ENCODE results near the gene AMER2.

AMER2 gene

GRCh38 chr13:25203127-25203740 is 31.1 kb upstream of the AMER2 start:
- WGBS (ENCODE audit: insufficient coverage, insufficient read length) = no CpG with 5 or more reads among the region's 17 CpGs
- no peaks in the 10 kb centered on the region for H3K9me3 ChIP-seq (ENCODE audit: control insufficient read depth, insufficient read depth, low read length)
- H3K4me3 ChIP-seq (ENCODE audit: low read length) = no peak overlapping the region
- H3K27me3 ChIP-seq (ENCODE audit: control insufficient read depth, insufficient read depth, low read length) = no peaks in the 10 kb centered on the region
- DNase-seq (ENCODE audit: low read depth, low spot score) = no peak
- H3K27ac ChIP-seq (ENCODE audit: low read length) = no peak overlapping the region
- no peaks in the 10 kb centered on the region for H3K4me1 ChIP-seq (ENCODE audit: control insufficient read depth, insufficient read depth, low read length)
- no peaks in the 10 kb centered on the region for H3K36me3 ChIP-seq (ENCODE audit: control insufficient read depth, insufficient read depth, low read length)

GRCh38 chr13:25200783-25201182 is 28.7 kb upstream of the AMER2 start:
- Histone ChIP-seq H3K9me3 (ENCODE audit: control insufficient read depth, insufficient read depth, low read length) (no peaks in the 10 kb centered on the region), H3K27me3 (ENCODE audit: control insufficient read depth, insufficient read depth, low read length) (no peaks in the 10 kb centered on the region), H3K36me3 (ENCODE audit: control insufficient read depth, insufficient read depth, low read length) (no peaks in the 10 kb centered on the region), H3K4me3 (ENCODE audit: low read length) (no peak overlapping the region), H3K27ac (ENCODE audit: low read length) (no peak overlapping the region), H3K4me1 (ENCODE audit: control insufficient read depth, insufficient read depth, low read length) (no peaks in the 10 kb centered on the region)
- no peak for DNase-seq (ENCODE audit: low read depth, low spot score)
- 100% methylated on average over 3 of the region's 4 CpGs for whole genome bisulfite sequencing (ENCODE audit: insufficient coverage, insufficient read length)

GRCh38 chr13:25198647-25199046 is 26.6 kb upstream of the AMER2 start:
- Histone ChIP-seq H3K27ac (ENCODE audit: low read length) (no peak overlapping the region), H3K36me3 (ENCODE audit: control insufficient read depth, insufficient read depth, low read length) (no peaks in the 10 kb centered on the region), H3K4me1 (ENCODE audit: control insufficient read depth, insufficient read depth, low read length) (no peaks in the 10 kb centered on the region), H3K4me3 (ENCODE audit: low read length) (no peak overlapping the region), H3K27me3 (ENCODE audit: control insufficient read depth, insufficient read depth, low read length) (no peaks in the 10 kb centered on the region), H3K9me3 (ENCODE audit: control insufficient read depth, insufficient read depth, low read length) (no peaks in the 10 kb centered on the region)
- no CpG with 5 or more reads among the region's 5 CpGs for WGBS (ENCODE audit: insufficient coverage, insufficient read length)
- DNase-seq (ENCODE audit: low read depth, low spot score) = no peak

- Histone ChIP-seq H3K4me1 (ENCODE audit: control insufficient read depth, insufficient read depth, low read length) (no peaks in the 10 kb centered on the region), H3K27ac (ENCODE audit: low read length) (no peak overlapping the region), H3K27me3 (ENCODE audit: control insufficient read depth, insufficient read depth, low read length) (no peaks in the 10 kb centered on the region), H3K36me3 (ENCODE audit: control insufficient read depth, insufficient read depth, low read length) (no peaks in the 10 kb centered on the region), H3K9me3 (ENCODE audit: control insufficient read depth, insufficient read depth, low read length) (no peaks in the 10 kb centered on the region), H3K4me3 (ENCODE audit: low read length) (no peak overlapping the region)
- no CpG with 5 or more reads among the region's 11 CpGs for WGBS (ENCODE audit: insufficient coverage, insufficient read length)
- no peak for DNase-seq (ENCODE audit: low read depth, low spot score)
Measured at GRCh38 chr13:25196971-25197370, 24.9 kb upstream of the AMER2 start.

- Histone ChIP-seq H3K4me1 (ENCODE audit: control insufficient read depth, insufficient read depth, low read length) (no peaks in the 10 kb centered on the region), H3K4me3 (ENCODE audit: low read length) (no peak overlapping the region), H3K27me3 (ENCODE audit: control insufficient read depth, insufficient read depth, low read length) (no peaks in the 10 kb centered on the region), H3K9me3 (ENCODE audit: control insufficient read depth, insufficient read depth, low read length) (no peaks in the 10 kb centered on the region), H3K36me3 (ENCODE audit: control insufficient read depth, insufficient read depth, low read length) (no peaks in the 10 kb centered on the region), H3K27ac (ENCODE audit: low read length) (no peak overlapping the region)
- WGBS (ENCODE audit: insufficient coverage, insufficient read length) = no CpG with 5 or more reads among the region's 8 CpGs
- DNase-seq (ENCODE audit: low read depth, low spot score) = no peak
Measured at GRCh38 chr13:25192936-25193335, 20.8 kb upstream of the AMER2 start.

- Histone ChIP-seq H3K27me3 (ENCODE audit: control insufficient read depth, insufficient read depth, low read length) (no peaks in the 10 kb centered on the region), H3K27ac (ENCODE audit: low read length) (no peak overlapping the region), H3K9me3 (ENCODE audit: control insufficient read depth, insufficient read depth, low read length) (no peaks in the 10 kb centered on the region), H3K4me1 (ENCODE audit: control insufficient read depth, insufficient read depth, low read length) (no peaks in the 10 kb centered on the region), H3K4me3 (ENCODE audit: low read length) (no peak overlapping the region), H3K36me3 (ENCODE audit: control insufficient read depth, insufficient read depth, low read length) (no peaks in the 10 kb centered on the region)
- no peak for DNase-seq (ENCODE audit: low read depth, low spot score)
- WGBS (ENCODE audit: insufficient coverage, insufficient read length) = no CpG with 5 or more reads among the region's 8 CpGs
Measured at GRCh38 chr13:25192489-25192888, 20.4 kb upstream of the AMER2 start.

- no peaks in the 10 kb centered on the region for H3K36me3 ChIP-seq (ENCODE audit: control insufficient read depth, insufficient read depth, low read length)
- H3K9me3 ChIP-seq (ENCODE audit: control insufficient read depth, insufficient read depth, low read length) = no peaks in the 10 kb centered on the region
- no peak overlapping the region for H3K27ac ChIP-seq (ENCODE audit: low read length)
- no peaks in the 10 kb centered on the region for H3K4me1 ChIP-seq (ENCODE audit: control insufficient read depth, insufficient read depth, low read length)
- WGBS (ENCODE audit: insufficient coverage, insufficient read length) = no CpG with 5 or more reads among the region's 2 CpGs
- H3K4me3 ChIP-seq (ENCODE audit: low read length) = no peak overlapping the region
- no peak for DNase-seq (ENCODE audit: low read depth, low spot score)
- H3K27me3 ChIP-seq (ENCODE audit: control insufficient read depth, insufficient read depth, low read length) = no peaks in the 10 kb centered on the region
Measured at GRCh38 chr13:25192052-25192451, 20.0 kb upstream of the AMER2 start.

- no CpG with 5 or more reads among the region's 4 CpGs for WGBS (ENCODE audit: insufficient coverage, insufficient read length)
- no peaks in the 10 kb centered on the region for H3K27me3 ChIP-seq (ENCODE audit: control insufficient read depth, insufficient read depth, low read length)
- no peak overlapping the region for H3K4me3 ChIP-seq (ENCODE audit: low read length)
- no peaks in the 10 kb centered on the region for H3K36me3 ChIP-seq (ENCODE audit: control insufficient read depth, insufficient read depth, low read length)
- no peaks in the 10 kb centered on the region for H3K9me3 ChIP-seq (ENCODE audit: control insufficient read depth, insufficient read depth, low read length)
- no peak for DNase-seq (ENCODE audit: low read depth, low spot score)
- no peaks in the 10 kb centered on the region for H3K4me1 ChIP-seq (ENCODE audit: control insufficient read depth, insufficient read depth, low read length)
- H3K27ac ChIP-seq (ENCODE audit: low read length) = no peak overlapping the region
Measured at GRCh38 chr13:25190771-25191170, 18.7 kb upstream of the AMER2 start.

GRCh38 chr13:25190256-25190655 is 18.2 kb upstream of the AMER2 start:
- H3K27ac ChIP-seq (ENCODE audit: low read length) = no peak overlapping the region
- no peaks in the 10 kb centered on the region for H3K4me1 ChIP-seq (ENCODE audit: control insufficient read depth, insufficient read depth, low read length)
- DNase-seq (ENCODE audit: low read depth, low spot score) = no peak
- no peak overlapping the region for H3K4me3 ChIP-seq (ENCODE audit: low read length)
- no CpG with 5 or more reads among the region's 5 CpGs for WGBS (ENCODE audit: insufficient coverage, insufficient read length)
- H3K27me3 ChIP-seq (ENCODE audit: control insufficient read depth, insufficient read depth, low read length) = no peaks in the 10 kb centered on the region
- no peaks in the 10 kb centered on the region for H3K36me3 ChIP-seq (ENCODE audit: control insufficient read depth, insufficient read depth, low read length)
- no peaks in the 10 kb centered on the region for H3K9me3 ChIP-seq (ENCODE audit: control insufficient read depth, insufficient read depth, low read length)

GRCh38 chr13:25187596-25187995 is 15.5 kb upstream of the AMER2 start:
- WGBS (ENCODE audit: insufficient coverage, insufficient read length) = no CpG with 5 or more reads among the region's 5 CpGs
- Histone ChIP-seq H3K27ac (ENCODE audit: low read length) (no peak overlapping the region), H3K4me3 (ENCODE audit: low read length) (no peak overlapping the region), H3K27me3 (ENCODE audit: control insufficient read depth, insufficient read depth, low read length) (no peaks in the 10 kb centered on the region), H3K36me3 (ENCODE audit: control insufficient read depth, insufficient read depth, low read length) (no peaks in the 10 kb centered on the region), H3K9me3 (ENCODE audit: control insufficient read depth, insufficient read depth, low read length) (no peaks in the 10 kb centered on the region; the same call in 1 of the 2 replicates), H3K4me1 (ENCODE audit: control insufficient read depth, insufficient read depth, low read length) (no peaks in the 10 kb centered on the region)
- DNase-seq (ENCODE audit: low read depth, low spot score) = no peak

GRCh38 chr13:25186187-25186586 is 14.1 kb upstream of the AMER2 start:
- Histone ChIP-seq H3K9me3 (ENCODE audit: control insufficient read depth, insufficient read depth, low read length) (no peaks in the 10 kb centered on the region; the same call in 1 of the 2 replicates), H3K36me3 (ENCODE audit: control insufficient read depth, insufficient read depth, low read length) (no peaks in the 10 kb centered on the region), H3K27me3 (ENCODE audit: control insufficient read depth, insufficient read depth, low read length) (no peaks in the 10 kb centered on the region), H3K4me1 (ENCODE audit: control insufficient read depth, insufficient read depth, low read length) (no peaks in the 10 kb centered on the region), H3K4me3 (ENCODE audit: low read length) (no peak overlapping the region), H3K27ac (ENCODE audit: low read length) (no peak overlapping the region)
- DNase-seq (ENCODE audit: low read depth, low spot score) = no peak
- no CpG with 5 or more reads among the region's 12 CpGs for WGBS (ENCODE audit: insufficient coverage, insufficient read length)

All from iPS DF 6.9 (cell line).